HG02973 (cell line): ENCODE data around the gene GNB2.
"Not testable (repeated sequence)": the region's sequence is repeated elsewhere in the genome, so short reads cannot be mapped to it uniquely, and the experiment has no call there.

Experiments
- ATAC-seq: cut with Tn5 transposase; IDR thresholded peaks from one replicate; pipeline ENCODE4 v1.9.1; 2021; ENCODE audit warnings: moderate library complexity; ENCODE audit not compliant: unreplicated experiment

The GNB2 gene

DNA sequence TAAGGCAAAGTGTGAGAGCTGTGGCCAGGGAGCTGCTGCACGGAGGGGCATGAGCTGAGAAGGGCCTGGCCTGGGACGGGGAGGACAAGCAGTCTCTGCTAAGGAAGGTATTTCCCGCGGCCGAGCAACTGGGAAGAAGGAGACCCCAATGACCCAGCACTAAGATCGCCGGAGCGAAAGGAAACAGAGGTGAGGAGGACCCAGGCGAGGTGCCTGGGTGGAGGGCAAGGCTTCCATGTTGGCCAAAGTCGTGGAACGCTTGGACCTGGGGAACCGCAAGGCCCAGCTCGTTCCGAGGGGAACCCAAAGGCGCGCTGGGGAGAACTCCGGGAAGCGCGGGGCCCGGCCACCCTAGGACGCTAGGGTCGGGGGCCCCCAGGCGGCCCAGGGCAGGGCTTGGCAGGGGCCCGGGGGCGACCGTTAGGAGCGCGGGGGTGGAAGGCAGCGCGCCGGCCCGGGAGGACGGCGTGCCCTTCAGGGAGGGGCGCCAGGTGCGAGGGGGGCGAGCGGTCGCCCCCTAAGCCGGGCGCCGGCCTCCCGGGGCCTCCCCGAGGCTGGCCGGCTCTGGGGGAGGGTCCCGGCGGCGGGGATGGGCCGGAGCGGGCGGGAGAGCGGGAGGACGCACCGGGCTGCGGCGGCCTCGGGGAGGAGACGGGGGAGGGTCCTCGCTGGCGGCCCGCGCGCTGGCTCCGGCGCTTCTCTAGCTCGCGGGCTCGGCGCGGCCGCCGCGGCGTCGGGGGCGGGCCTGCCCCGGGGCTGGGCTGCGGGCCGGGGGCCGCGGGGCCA is 20.0 kb downstream of the GNB2 start:
- ATAC-seq: no peak

DNA sequence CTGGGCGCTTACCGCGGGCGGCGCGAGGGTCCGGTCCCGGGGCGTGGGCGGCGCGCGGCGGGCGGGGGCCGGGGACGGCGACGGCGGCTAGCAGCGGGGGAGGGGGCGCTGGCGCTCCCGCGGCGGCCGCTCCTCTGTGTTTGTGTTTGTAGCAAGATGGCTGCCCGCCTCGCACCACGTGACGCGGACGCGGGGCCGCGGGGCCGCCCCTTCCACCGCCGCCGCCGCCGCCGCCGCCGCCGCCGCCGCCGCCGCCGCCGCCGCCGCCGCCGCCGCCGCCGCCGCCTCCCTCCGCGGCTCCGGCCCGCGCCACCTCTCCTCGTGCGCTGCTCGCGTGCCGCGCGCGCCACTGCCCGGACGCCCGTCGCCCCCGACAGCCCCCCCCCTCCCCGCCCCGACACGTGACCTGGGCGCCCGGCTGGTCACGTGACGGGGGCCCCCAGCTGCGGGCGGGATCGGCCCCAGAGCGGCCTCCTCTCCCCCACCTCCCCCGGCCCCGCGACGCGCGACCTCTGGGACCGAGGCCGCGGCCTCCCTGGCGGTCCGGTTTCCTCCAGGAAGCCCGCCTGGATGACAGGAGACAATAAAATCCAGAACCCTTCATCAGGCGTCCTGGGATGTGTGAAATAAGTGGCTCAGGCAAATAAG is 20.7 kb downstream of the GNB2 start, which contains the start of gene GIGYF1:
TSS of gene GIGYF1 (minus strand) at position 153 of the 648 bp plus-strand sequence. CDS start 6,012 bp downstream, outside the sequence.
- ATAC-seq: peak; percentile 35

DNA sequence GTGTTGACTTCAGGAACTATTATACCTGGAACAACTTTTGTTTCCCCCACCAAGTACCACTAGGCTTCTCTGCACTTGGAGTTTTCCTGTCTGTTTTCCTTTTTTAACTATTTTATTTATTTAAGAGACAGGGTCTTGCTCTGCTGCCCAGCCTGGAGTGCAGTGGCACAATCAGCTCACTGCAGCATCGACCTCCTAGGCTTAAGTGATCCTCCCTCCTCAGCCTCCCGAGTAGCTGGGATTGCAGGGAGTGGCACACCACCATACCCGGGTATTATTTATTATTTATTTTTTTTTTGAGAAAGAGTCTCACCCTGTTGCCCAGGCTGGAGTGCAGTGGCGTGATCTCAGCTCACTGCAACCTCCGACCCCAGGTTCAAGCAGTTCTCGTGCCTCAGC is 22.6 kb downstream of the GNB2 start:
- no peak for ATAC-seq

DNA sequence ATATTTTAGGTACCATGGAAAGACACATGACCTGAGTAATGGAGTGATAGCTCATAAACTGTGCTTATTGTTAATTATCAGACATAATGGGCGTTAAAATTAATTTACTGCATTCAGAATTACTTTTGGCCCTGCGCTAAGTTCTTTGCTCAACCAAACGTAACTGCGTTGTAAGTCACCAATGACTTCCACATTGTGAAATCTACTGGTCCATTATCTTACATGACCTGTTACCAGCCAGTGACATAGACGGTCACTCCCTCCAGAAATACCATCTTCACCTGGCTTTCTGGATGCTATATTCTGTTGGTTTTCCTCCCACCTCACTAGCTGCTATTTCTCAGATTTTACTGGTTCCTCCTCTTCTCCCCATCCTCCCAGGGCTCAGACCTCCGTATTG is 25.5 kb downstream of the GNB2 start:
- no peak for ATAC-seq

DNA sequence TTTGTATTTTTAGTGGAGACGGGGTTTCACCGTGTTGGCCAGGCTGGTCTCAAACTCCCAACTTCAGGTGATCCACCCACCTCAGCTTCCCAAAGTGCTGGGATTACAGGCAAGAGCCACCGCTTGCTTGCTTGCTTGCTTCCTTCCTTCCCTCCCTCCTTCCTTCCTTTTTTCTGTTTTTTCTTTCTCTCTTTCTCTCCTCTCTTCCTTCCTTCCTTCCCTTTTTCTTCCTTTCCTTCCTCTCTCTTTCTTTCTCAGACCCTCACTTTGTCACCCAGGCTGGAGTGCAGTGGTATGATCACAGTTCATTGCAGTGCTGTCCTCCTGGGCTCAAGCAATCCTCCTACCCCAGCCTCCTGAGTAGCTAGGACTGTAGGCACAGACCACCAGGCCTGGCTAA is 27.5 kb downstream of the GNB2 start:
- ATAC-seq: not testable (repeated sequence)

DNA sequence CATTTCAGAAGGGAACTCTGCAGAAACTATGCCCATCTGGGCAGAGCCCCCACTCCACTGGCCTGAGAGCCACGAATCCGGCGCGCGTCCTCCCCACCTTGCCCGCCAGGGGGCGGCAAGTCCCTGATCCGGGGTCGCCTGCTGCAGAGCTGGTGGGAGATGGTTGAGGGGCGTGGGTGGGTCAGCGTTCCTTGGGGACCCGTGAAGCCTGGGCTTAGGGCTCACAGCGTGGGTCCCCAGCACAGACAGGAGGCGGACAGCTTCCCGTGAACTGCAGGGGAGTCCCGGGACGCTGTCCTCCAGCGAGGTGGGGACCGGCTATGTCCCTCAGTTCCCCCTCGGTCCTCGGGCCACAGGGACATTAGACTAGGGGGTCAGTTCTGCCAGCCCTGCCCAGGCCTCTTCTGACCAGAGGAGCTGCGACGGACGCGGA is 31.8 kb downstream of the GNB2 start:
- ATAC-seq: peak; percentile 53

DNA sequence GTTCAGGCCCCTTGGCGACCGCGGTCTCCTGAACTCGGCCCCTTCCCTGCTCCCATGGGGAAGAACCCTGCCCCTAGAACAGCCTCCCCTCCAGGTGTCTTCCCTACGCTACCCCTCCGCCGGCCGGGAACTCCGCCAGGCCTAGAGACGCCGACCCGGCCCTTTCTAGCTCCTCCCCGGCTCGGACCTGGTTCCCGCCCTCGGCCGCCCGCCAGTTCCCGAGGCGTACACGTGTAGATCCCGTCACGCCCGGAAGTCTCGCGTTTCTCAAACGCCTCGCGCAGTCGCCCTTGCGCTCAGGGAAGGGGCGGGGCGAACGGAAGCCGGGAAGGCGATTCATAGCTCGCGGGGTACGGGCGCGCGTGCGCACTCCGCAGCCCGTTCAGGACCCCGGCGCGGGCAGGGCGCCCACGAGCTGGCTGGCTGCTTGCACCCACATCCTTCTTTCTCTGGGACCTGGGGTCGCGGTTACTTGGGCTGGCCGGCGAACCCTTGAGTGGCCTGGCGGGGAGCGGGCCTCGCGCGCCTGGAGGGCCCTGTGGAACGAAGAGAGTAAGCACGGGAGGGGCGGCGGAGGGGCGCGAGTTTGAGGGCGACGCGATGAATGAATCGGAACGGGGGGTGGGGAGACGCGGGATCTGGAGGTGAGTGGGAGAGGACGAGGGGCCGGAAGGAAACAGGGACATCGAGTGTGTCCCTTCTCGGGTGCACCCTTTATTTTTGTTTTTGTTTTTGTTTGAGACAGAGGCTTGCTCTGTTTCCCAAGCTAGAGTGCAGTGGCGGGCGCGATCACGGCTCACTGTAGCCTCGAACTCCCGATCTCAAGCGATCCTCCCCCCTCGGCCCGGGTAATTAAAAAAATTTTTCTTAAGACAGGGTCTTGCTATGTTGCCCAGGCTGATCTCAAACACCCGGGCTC is 32.5 kb downstream of the GNB2 start, which contains the start of gene POP7:
TSS of gene POP7 (plus strand) at position 369 of the 919 bp plus-strand sequence. CDS start 710 bp downstream, outside the sequence.
- ATAC-seq: peak; percentile 86

DNA sequence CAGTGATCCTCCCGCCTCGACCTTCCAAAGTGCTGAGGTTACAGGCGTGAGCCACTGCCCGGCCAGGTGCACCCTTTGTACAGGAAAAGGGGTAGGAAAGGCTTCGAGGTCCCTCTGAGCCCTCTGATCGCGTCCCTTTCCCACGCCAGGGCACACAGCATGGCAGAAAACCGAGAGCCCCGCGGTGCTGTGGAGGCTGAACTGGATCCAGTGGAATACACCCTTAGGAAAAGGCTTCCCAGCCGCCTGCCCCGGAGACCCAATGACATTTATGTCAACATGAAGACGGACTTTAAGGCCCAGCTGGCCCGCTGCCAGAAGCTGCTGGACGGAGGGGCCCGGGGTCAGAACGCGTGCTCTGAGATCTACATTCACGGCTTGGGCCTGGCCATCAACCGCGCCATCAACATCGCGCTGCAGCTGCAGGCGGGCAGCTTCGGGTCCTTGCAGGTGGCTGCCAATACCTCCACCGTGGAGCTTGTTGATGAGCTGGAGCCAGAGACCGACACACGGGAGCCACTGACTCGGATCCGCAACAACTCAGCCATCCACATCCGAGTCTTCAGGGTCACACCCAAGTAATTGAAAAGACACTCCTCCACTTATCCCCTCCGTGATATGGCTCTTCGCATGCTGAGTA is 33.3 kb downstream of the GNB2 start:
- ATAC-seq: no peak

DNA sequence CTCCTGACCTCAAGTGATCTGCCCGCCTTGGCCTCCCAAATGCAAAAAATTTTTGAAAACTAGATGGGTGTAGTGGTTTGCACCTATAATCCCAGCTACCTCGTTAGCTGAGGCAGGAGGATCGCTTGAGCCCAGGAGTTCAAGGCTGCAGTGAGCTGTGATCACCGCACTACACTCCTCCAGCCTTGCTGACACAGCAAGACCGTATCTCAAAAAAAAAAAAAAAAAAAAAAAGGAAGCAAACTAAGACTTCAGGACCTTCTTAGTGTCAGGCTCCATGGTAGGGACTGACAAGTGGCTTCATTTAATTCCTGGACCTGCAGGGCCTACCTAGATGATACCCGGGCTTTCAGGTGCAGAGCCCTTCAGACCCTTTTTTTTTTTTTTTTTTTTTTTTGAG is 34.9 kb downstream of the GNB2 start:
- no peak for ATAC-seq

DNA sequence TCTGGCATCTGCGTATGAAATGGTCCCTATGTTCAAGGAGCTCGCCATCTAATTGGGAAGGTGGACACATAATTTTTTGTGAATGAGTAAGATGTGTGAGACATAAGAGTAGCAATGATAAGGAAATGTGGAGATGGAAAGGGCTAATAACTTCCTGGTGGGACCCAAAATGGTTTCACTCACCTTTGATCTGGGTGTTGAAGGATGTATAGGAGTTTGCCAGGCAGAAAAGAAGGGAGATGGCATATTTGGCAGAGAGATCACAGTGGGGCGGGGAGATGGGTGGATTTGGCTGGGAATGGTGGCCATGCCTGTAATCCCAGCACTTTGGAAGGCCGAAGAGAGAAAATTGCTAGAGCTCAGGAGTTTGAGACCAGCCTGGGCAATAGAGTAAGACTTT is 36.9 kb downstream of the GNB2 start:
- no peak for ATAC-seq

DNA sequence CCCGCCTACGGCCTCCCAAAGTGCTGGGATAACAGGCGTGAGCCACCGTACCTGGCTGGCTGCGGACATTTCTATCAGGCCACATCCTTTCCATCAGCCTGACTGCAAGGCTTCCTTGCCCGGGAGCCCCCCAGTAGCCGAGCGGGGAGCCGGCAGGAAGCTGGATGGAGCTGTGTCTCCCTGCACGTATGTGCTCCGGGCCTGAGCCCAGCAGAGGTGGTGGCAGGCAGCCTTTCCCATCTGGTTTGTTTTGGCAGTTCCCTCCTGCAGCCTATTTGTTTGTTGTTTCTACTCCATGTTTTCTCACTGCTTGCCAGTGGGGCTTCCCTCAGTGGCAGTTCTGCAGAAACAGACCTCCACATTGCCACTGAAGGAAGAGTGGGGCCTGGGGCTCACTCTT is 37.8 kb downstream of the GNB2 start:
- ATAC-seq: no peak

DNA sequence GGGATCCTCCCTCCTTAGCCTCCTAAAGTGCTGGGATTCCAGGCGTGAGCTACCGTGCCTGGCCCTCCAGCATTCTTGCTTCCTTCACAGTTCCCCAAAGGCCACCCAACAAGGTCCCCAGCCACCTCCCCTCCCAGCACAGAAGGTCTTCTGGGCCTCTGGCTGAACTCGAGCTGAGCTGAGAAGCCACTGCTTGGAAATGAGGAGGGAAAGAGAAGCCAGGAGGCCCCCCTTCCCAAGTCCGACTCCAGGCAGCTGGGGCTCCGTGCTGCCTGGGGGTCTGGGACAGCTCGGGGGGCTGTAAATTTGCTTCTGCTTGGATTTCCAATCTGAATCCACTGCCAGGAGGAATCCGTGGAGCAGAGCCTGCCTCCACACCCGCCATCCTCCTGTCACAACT is 41.2 kb downstream of the GNB2 start:
- no peak for ATAC-seq

DNA sequence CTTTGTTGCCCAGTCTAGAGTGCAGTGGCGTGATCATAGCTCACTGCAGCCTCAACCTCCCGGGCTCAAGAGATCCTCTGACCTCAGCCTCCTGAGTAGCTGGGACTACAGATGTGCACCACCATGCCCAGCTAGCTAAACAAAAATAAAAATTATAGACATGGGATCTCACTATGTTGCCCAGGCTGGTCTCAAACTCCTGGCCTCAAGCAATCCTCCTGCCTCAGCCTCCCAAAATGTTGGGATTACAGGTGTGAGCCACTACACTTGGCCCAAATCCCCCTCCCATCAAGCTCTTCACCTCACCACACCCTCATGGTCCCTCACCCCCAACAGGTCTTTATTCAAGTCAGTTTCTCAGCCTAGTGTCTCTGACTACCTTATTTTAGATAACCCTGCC is 43.5 kb downstream of the GNB2 start:
- ATAC-seq: not testable (repeated sequence)

DNA sequence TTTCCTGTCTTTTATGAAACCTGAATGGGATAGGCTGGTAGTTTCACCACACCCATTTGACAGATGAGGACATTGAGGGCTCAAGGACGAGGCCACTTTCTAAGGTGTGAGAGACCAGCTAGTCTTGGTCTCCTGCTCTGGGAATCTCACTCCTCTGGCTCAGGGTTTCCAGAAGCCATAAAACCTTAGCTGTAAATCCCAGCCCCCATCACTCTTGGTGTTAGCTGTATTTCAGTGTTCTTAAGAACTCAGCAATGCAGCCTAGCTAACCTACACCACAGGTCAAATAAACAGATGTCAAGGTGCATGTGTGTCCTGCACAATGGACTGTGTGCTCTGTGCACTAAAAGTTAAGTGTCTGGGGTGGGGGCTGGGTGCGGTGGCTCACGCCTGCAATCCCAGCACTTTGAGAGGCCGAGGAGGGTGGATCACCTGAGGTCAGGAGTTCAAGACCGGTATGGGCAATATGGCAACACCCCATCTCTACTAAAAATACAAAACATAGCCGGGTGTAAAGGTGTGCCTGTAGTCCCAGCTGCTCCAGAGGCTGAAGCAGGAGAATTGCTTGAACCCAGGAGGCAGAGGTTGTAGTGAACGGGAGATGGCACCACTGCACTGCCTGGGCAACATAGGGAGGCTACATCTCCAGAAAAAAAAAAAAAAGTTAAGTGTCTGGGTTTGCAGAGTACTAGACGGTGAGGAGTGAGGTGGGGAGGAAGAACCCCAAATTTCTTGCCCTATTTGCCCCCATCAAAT is 46.2 kb downstream of the GNB2 start:
- ATAC-seq: no peak

DNA sequence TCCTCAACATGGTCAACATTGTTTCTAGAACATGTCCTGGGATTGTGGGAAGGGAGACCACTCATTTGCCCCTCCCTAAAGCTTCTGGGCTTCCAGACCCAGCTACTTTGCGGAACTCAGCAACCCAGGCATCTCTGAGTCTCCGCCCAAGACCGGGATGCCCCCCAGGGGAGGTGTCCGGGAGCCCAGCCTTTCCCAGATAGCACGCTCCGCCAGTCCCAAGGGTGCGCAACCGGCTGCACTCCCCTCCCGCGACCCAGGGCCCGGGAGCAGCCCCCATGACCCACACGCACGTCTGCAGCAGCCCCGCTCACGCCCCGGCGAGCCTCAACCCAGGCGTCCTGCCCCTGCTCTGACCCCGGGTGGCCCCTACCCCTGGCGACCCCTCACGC is 46.7 kb downstream of the GNB2 start, which contains the start of gene EPO:
TSS of gene EPO (plus strand) at position 190 of the 392 bp plus-strand sequence. CDS start 513 bp downstream, outside the sequence.
- ATAC-seq: no peak

DNA sequence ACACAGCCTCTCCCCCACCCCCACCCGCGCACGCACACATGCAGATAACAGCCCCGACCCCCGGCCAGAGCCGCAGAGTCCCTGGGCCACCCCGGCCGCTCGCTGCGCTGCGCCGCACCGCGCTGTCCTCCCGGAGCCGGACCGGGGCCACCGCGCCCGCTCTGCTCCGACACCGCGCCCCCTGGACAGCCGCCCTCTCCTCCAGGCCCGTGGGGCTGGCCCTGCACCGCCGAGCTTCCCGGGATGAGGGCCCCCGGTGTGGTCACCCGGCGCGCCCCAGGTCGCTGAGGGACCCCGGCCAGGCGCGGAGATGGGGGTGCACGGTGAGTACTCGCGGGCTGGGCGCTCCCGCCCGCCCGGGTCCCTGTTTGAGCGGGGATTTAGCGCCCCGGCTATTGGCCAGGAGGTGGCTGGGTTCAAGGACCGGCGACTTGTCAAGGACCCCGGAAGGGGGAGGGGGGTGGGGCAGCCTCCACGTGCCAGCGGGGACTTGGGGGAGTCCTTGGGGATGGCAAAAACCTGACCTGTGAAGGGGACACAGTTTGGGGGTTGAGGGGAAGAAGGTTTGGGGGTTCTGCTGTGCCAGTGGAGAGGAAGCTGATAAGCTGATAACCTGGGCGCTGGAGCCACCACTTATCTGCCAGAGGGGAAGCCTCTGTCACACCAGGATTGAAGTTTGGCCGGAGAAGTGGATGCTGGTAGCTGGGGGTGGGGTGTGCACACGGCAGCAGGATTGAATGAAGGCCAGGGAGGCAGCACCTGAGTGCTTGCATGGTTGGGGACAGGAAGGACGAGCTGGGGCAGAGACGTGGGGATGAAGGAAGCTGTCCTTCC is 47.3 kb downstream of the GNB2 start:
- no peak for ATAC-seq

DNA sequence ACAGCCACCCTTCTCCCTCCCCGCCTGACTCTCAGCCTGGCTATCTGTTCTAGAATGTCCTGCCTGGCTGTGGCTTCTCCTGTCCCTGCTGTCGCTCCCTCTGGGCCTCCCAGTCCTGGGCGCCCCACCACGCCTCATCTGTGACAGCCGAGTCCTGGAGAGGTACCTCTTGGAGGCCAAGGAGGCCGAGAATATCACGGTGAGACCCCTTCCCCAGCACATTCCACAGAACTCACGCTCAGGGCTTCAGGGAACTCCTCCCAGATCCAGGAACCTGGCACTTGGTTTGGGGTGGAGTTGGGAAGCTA is 47.9 kb downstream of the GNB2 start:
- no peak for ATAC-seq

DNA sequence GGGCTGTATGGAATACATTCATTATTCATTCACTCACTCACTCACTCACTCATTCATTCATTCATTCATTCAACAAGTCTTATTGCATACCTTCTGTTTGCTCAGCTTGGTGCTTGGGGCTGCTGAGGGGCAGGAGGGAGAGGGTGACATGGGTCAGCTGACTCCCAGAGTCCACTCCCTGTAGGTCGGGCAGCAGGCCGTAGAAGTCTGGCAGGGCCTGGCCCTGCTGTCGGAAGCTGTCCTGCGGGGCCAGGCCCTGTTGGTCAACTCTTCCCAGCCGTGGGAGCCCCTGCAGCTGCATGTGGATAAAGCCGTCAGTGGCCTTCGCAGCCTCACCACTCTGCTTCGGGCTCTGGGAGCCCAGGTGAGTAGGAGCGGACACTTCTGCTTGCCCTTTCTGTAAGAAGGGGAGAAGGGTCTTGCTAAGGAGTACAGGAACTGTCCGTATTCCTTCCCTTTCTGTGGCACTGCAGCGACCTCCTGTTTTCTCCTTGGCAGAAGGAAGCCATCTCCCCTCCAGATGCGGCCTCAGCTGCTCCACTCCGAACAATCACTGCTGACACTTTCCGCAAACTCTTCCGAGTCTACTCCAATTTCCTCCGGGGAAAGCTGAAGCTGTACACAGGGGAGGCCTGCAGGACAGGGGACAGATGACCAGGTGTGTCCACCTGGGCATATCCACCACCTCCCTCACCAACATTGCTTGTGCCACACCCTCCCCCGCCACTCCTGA is 49.1 kb downstream of the GNB2 start:
- ATAC-seq: no peak
